Activated B cell treated with CpG ODN at 0.5 μM for 24 hours (primary cell): ENCODE data around the gene SEMA5A. TPM values are rescaled to one million over a fixed set of nuclear protein-coding genes. Genes with fewer than 3 reads are reported as not detected.

Source experiments
- ATAC-seq: fragments of 200-7000 bp; cut with Tn5 transposase; one replicate; pipeline ENCODE4 v1.10.0; 2021; ENCODE audit warnings: low read depth, mild to moderate bottlenecking, moderate library complexity
- CTCF ChIA-PET: fragments of 350-600 bp; sonication (Branson Sonifier 250); formaldehyde crosslinking; loops from one replicate; lab custom pipeline; 2021; ENCODE audit warnings: antibody characterized with exemption; lab: Charles Lee
- POLR2A ChIA-PET: fragments of 350-600 bp; sonication (Branson Sonifier 250); formaldehyde crosslinking; loops from one replicate; lab custom pipeline; 2021; ENCODE audit warnings: antibody characterized with exemption; lab: Charles Lee
- DNase-seq: peaks from one replicate; pipeline ENCODE4 v3.0.0; 2022
- H3K27ac Mint-ChIP-seq: one replicate; pipeline ENCODE4 v1.8.0; 2020; ENCODE audit warnings: mixed read lengths
- H3K27me3 Mint-ChIP-seq: one replicate; pipeline ENCODE4 v1.8.0; 2021; ENCODE audit warnings: mixed read lengths
- H3K36me3 Mint-ChIP-seq: one replicate; pipeline ENCODE4 v1.8.0; 2021; ENCODE audit warnings: low read depth, mixed read lengths
- H3K4me1 Mint-ChIP-seq: one replicate; pipeline ENCODE4 v1.8.0; 2021; ENCODE audit warnings: mixed read lengths
- H3K4me3 Mint-ChIP-seq: one replicate; pipeline ENCODE4 v1.8.0; 2020; ENCODE audit warnings: mild to moderate bottlenecking, mixed read lengths
- H3K9me3 Mint-ChIP-seq: one replicate; pipeline ENCODE4 v1.8.0; 2020; ENCODE audit warnings: mixed read lengths
- intact Hi-C: fragments of 100-400 bp; cut with micrococcal nuclease; formaldehyde crosslinking; loops from one replicate; pipeline ENCODE4 v1.15.1; 2024
- total RNA-seq: library from RNA; stranded (reverse); gene quantifications from 2 replicates; pipeline ENCODE4 v1.2.3, GENCODE V29; 2022
- TF ChIP-seq, protein P1 (sequence below): fragments of 200-600 bp; IDR thresholded peaks from one replicate; pipeline ENCODE4 v1.8.0; 2022; ENCODE audit warnings: antibody characterized with exemption, mild to moderate bottlenecking

Gene SEMA5A
- total RNA-seq, 1 donor from 2014 or later, result not detected

DNA sequence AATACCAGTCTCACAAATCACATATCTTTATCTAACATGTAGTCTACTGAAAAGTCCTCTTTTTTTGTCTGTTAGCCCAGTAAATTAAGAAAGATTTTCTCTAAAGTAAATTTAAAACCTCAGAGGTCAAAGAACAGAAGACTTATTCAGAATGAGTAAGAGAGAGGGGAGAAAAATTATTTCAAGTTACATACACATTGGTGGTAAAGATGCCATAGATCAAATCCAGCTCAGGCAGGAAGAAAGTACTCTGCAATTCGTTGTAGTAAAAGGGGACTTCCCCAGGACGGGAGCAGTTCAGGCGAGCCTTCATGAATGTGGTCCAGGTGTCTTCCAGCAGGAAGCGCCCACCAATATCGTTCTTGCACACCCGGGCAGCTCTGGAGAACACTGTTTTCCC lies 344.1 kb downstream of the SEMA5A start:
- peaks cover 5% of the 10 kb centered on the region for H3K4me1 Mint-ChIP-seq
- no peak for DNase-seq
- intact Hi-C loops, result no loop called here

DNA sequence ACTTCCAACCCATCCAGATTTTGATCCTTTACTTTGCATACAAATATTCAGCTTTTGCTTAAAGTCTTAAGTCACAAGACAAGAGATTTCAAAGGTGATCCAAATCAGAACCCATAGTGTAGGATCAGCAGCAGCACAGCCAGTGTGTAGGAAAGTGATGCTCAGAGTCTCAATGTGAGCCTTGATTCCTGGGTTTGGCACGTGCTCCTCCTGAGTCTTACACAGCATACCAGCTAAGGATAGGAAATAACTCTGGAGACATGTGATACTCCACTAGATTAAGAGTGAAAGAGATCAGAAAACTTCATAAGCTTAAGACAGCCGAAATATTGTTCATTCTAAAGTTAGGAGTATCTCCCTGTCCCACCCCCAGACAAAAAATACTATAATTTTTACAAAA lies 344.9 kb downstream of the SEMA5A start:
- Mint-ChIP-seq H3K4me1 (peaks cover 5% of the 10 kb centered on the region), H3K27ac (no peak overlapping the region), H3K4me3 (no peak overlapping the region), H3K36me3 (no peaks in the 10 kb centered on the region), H3K9me3 (no peaks in the 10 kb centered on the region), H3K27me3 (no peaks in the 10 kb centered on the region)
- TF ChIP-seq, protein P1, sequence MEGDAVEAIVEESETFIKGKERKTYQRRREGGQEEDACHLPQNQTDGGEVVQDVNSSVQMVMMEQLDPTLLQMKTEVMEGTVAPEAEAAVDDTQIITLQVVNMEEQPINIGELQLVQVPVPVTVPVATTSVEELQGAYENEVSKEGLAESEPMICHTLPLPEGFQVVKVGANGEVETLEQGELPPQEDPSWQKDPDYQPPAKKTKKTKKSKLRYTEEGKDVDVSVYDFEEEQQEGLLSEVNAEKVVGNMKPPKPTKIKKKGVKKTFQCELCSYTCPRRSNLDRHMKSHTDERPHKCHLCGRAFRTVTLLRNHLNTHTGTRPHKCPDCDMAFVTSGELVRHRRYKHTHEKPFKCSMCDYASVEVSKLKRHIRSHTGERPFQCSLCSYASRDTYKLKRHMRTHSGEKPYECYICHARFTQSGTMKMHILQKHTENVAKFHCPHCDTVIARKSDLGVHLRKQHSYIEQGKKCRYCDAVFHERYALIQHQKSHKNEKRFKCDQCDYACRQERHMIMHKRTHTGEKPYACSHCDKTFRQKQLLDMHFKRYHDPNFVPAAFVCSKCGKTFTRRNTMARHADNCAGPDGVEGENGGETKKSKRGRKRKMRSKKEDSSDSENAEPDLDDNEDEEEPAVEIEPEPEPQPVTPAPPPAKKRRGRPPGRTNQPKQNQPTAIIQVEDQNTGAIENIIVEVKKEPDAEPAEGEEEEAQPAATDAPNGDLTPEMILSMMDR, result no peak
- ChIA-PET POLR2A (no interaction called here), CTCF (no interaction called here)
- DNase-seq (no peak), ATAC-seq (no peak)
- intact Hi-C loops, result no loop called here

More for the DNA sequence above, 344.1 kb downstream of the SEMA5A start:
- no peak overlapping the region for H3K4me3 Mint-ChIP-seq
- ChIA-PET POLR2A (no interaction called here), CTCF (no interaction called here)
- no peaks in the 10 kb centered on the region for H3K36me3 Mint-ChIP-seq
- H3K27me3 Mint-ChIP-seq, result no peaks in the 10 kb centered on the region
- TF ChIP-seq, protein P1, result no peak
- H3K27ac Mint-ChIP-seq, result no peak overlapping the region
- ATAC-seq, result no peak
- H3K9me3 Mint-ChIP-seq, result no peaks in the 10 kb centered on the region

DNA sequence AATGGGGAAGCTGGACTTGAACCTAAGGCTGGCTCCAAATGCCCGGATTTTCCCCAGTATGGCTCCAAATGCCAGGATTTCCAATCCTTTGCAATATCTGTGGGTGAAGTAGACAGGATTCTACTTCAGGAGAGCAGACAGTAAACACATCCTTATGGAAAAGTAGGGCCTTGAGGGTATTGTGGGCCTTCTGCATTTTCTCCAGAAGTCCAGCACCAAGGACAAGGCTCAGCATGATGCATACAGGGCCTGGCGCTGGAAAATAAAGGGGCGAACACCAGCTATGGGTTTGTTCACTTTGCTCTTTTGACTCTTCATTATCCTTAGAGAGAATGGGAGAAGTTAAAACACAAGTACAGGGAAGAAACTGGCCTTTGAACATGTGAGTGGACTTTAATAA lies 347.5 kb downstream of the SEMA5A start:
- ChIA-PET CTCF (no interaction called here), POLR2A (interaction anchor here (0.8 kb wide), 1 partner anchor 15 kb away, joined by 5 read pairs; no protein-coding TSS in a partner anchor)
- H3K27me3 Mint-ChIP-seq, result no peaks in the 10 kb centered on the region
- ATAC-seq (no peak), DNase-seq (no peak)
- H3K36me3 Mint-ChIP-seq, result no peaks in the 10 kb centered on the region
- TF ChIP-seq, protein P1, result no peak
- intact Hi-C loops, result no loop called here
- no peak overlapping the region for H3K4me3 Mint-ChIP-seq
- H3K4me1 Mint-ChIP-seq, result peaks cover 5% of the 10 kb centered on the region
- no peaks in the 10 kb centered on the region for H3K9me3 Mint-ChIP-seq
- no peak overlapping the region for H3K27ac Mint-ChIP-seq

DNA sequence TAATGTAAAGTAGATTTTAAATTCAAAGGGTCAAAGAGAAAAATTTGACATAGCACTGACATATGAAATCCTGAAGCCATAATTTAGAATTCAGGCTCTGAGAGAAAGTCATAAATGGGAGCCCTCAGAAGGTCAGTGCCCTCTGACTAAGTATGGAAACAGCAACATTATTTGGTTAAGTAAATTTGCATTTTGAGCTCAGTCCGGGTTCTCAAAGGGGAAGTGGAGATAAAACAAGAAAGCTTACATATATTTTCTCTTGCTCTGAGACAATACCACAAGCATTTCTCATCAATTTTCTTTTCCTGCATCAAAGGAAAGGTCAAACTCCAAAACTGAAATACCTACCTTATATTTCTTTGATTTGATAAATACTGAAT lies 348.0 kb downstream of the SEMA5A start:
- TF ChIP-seq, protein P1, result no peak
- ATAC-seq, result no peak
- H3K4me1 Mint-ChIP-seq, result peaks cover 5% of the 10 kb centered on the region

DNA sequence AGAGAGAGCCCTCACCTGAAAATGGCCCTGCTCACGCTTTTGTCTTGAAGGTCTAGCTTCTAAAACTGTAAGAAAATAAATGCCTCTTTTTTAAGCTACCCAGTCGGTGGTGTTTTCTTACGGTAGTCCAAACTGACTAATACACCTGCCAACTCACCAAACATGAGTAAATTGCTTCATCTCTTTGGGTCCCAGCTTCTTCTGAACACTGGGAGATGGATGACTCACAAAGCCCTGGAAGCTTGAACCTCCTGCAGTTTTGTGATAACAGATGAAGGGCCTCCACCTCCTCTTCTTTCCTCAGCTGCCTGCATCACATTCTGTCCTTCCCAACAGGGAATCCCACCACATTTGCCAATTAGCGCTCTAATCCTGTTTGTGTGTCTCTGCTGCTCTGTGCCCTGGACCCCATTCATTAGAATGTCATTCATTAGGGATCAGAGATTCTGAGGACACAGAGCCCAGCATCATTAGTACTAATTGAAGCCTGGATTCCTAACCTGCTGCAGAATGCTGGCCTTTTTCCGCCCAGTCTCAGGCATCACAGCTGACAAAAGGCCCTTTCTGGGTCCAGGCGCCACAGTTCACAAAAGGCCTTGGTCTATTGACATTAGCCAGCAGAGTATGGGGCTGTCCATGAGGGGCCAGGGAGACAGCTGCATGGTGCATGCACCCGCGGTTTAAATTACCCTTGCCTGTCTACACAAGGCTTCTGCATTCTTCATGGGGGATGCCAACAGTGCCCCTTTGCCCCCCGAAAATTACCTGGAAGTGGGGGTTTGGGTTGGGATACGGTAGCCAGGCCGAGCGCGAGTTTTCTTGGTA lies 349.3 kb downstream of the SEMA5A start:
- Mint-ChIP-seq H3K27me3 (no peaks in the 10 kb centered on the region), H3K36me3 (no peaks in the 10 kb centered on the region), H3K4me1 (peaks cover 5% of the 10 kb centered on the region), H3K9me3 (no peaks in the 10 kb centered on the region), H3K27ac (no peak overlapping the region), H3K4me3 (no peak overlapping the region)
- no peak for ATAC-seq
- ChIA-PET POLR2A (no interaction called here), CTCF (no interaction called here)
- intact Hi-C loops, result no loop called here
- no peak for DNase-seq
- TF ChIP-seq, protein P1, result no peak

More for the DNA sequence above, 348.0 kb downstream of the SEMA5A start:
- intact Hi-C loops, result no loop called here
- no peaks in the 10 kb centered on the region for H3K9me3 Mint-ChIP-seq
- H3K27me3 Mint-ChIP-seq, result no peaks in the 10 kb centered on the region
- no peak overlapping the region for H3K27ac Mint-ChIP-seq
- ChIA-PET POLR2A (interaction anchor here (0.8 kb wide), 1 partner anchor 14 kb away, joined by 5 read pairs; no protein-coding TSS in a partner anchor), CTCF (no interaction called here)
- H3K4me3 Mint-ChIP-seq, result no peak overlapping the region
- no peaks in the 10 kb centered on the region for H3K36me3 Mint-ChIP-seq
- no peak for DNase-seq
